ENCODE measurements around the gene MRGPRG.
"Not testable (repeated sequence)": the region's sequence is repeated elsewhere in the genome, so short reads cannot be mapped to it uniquely, and the experiment has no call there.

MRGPRG gene

GRCh38 chr11:3218483-3219280 is at the start of gene MRGPRG:
MRGPRG (minus strand) TSS chr11:3218813; CDS start chr11:3218813, 0 bp downstream.
- no peak for TF ChIP-seq EZH2 (IDR thresholded peaks at IDR 0.05)
- TF ChIP-seq POLR2AphosphoS5 (IDR thresholded peaks at IDR 0.05; ENCODE audit: borderline replicate concordance, low read depth, low read length), result no peak
- no peak for TF ChIP-seq FOXP2 (optimal IDR thresholded peaks at IDR 0.05; ENCODE audit: control extremely low read depth, extremely low read length, insufficient read depth)
- H3K4me3 ChIP-seq, result no peak within 1 kb of the TSS
- DNase-seq (ENCODE audit: low read depth, low spot score), result no peak

GRCh38 chr11:3262548-3262947 is 43.9 kb upstream of the MRGPRG start:
- not testable (repeated sequence) for H3K4me3 ChIP-seq; H3K9ac ChIP-seq (ENCODE audit: insufficient read length); H3K27ac ChIP-seq; H3K9me3 ChIP-seq (ENCODE audit: low read depth, low read length); DNase-seq (ENCODE audit: low read depth, low spot score); H3K36me3 ChIP-seq (ENCODE audit: insufficient read depth, low read length)

More at GRCh38 chr11:3218483-3219280, at the start of gene MRGPRG:
- H3K27ac ChIP-seq, result no peak within 1 kb of the TSS
- H3K9me3 ChIP-seq (ENCODE audit: low read depth, low read length), result no peaks in the 10 kb centered on the region
- no peaks in the 10 kb centered on the region for H3K36me3 ChIP-seq (ENCODE audit: insufficient read depth, low read length)
- no peak within 1 kb of the TSS for H3K9ac ChIP-seq (ENCODE audit: insufficient read length)

- not testable (repeated sequence) for H3K27ac ChIP-seq; H3K9ac ChIP-seq (ENCODE audit: insufficient read length); H3K9me3 ChIP-seq (ENCODE audit: low read depth, low read length)
Measured at GRCh38 chr11:3261831-3262230, 43.2 kb upstream of the MRGPRG start.

GRCh38 chr11:3257509-3257908 is 38.9 kb upstream of the MRGPRG start:
- not testable (repeated sequence) for H3K4me3 ChIP-seq; H3K9ac ChIP-seq (ENCODE audit: insufficient read length); H3K27ac ChIP-seq; DNase-seq (ENCODE audit: low read depth, low spot score); H3K36me3 ChIP-seq (ENCODE audit: insufficient read depth, low read length); H3K9me3 ChIP-seq (ENCODE audit: low read depth, low read length)

More at GRCh38 chr11:3261831-3262230, 43.2 kb upstream of the MRGPRG start:
- not testable (repeated sequence) for H3K36me3 ChIP-seq (ENCODE audit: insufficient read depth, low read length); DNase-seq (ENCODE audit: low read depth, low spot score); H3K4me3 ChIP-seq

- not testable (repeated sequence) for H3K36me3 ChIP-seq (ENCODE audit: insufficient read depth, low read length); H3K27ac ChIP-seq; H3K4me3 ChIP-seq; DNase-seq (ENCODE audit: low read depth, low spot score); H3K9me3 ChIP-seq (ENCODE audit: low read depth, low read length); H3K9ac ChIP-seq (ENCODE audit: insufficient read length)
Measured at GRCh38 chr11:3255241-3255640, 36.6 kb upstream of the MRGPRG start.

- not testable (repeated sequence) for H3K9ac ChIP-seq (ENCODE audit: insufficient read length); H3K27ac ChIP-seq; H3K36me3 ChIP-seq (ENCODE audit: insufficient read depth, low read length); H3K4me3 ChIP-seq; H3K9me3 ChIP-seq (ENCODE audit: low read depth, low read length); DNase-seq (ENCODE audit: low read depth, low spot score)
Measured at GRCh38 chr11:3254773-3255172, 36.2 kb upstream of the MRGPRG start.

- H3K9me3 ChIP-seq (ENCODE audit: low read depth, low read length), result no peaks in the 10 kb centered on the region
- TF ChIP-seq FOXP2 (optimal IDR thresholded peaks at IDR 0.05; ENCODE audit: control extremely low read depth, extremely low read length, insufficient read depth) (no peak), EZH2 (IDR thresholded peaks at IDR 0.05) (no peak), POLR2AphosphoS5 (IDR thresholded peaks at IDR 0.05; ENCODE audit: borderline replicate concordance, low read depth, low read length) (no peak)
Measured at GRCh38 chr11:3245071-3245470, 26.5 kb upstream of the MRGPRG start.

GRCh38 chr11:3243880-3244279 is 25.3 kb upstream of the MRGPRG start:
- H3K4me3 ChIP-seq, result no peak overlapping the region
- H3K9ac ChIP-seq (ENCODE audit: insufficient read length), result no peak overlapping the region
- H3K27ac ChIP-seq, result no peak overlapping the region
- DNase-seq (ENCODE audit: low read depth, low spot score), result no peak
- H3K9me3 ChIP-seq (ENCODE audit: low read depth, low read length), result no peaks in the 10 kb centered on the region
- TF ChIP-seq FOXP2 (optimal IDR thresholded peaks at IDR 0.05; ENCODE audit: control extremely low read depth, extremely low read length, insufficient read depth), result no peak
- H3K36me3 ChIP-seq (ENCODE audit: insufficient read depth, low read length), result no peaks in the 10 kb centered on the region

More at GRCh38 chr11:3245071-3245470, 26.5 kb upstream of the MRGPRG start:
- Histone ChIP-seq H3K36me3 (ENCODE audit: insufficient read depth, low read length) (no peaks in the 10 kb centered on the region), H3K27ac (no peak overlapping the region), H3K4me3 (no peak overlapping the region), H3K9ac (ENCODE audit: insufficient read length) (no peak overlapping the region)
- no peak for DNase-seq (ENCODE audit: low read depth, low spot score)

GRCh38 chr11:3237119-3237518 is 18.5 kb upstream of the MRGPRG start:
- Histone ChIP-seq H3K4me3 (no peak overlapping the region), H3K9me3 (ENCODE audit: low read depth, low read length) (no peaks in the 10 kb centered on the region), H3K9ac (ENCODE audit: insufficient read length) (no peak overlapping the region), H3K36me3 (ENCODE audit: insufficient read depth, low read length) (no peaks in the 10 kb centered on the region), H3K27ac (no peak overlapping the region)
- no peak for DNase-seq (ENCODE audit: low read depth, low spot score)
- TF ChIP-seq EZH2 (IDR thresholded peaks at IDR 0.05) (no peak), FOXP2 (optimal IDR thresholded peaks at IDR 0.05; ENCODE audit: control extremely low read depth, extremely low read length, insufficient read depth) (no peak), POLR2AphosphoS5 (IDR thresholded peaks at IDR 0.05; ENCODE audit: borderline replicate concordance, low read depth, low read length) (no peak)

- Histone ChIP-seq H3K36me3 (ENCODE audit: insufficient read depth, low read length) (no peaks in the 10 kb centered on the region), H3K9me3 (ENCODE audit: low read depth, low read length) (no peaks in the 10 kb centered on the region), H3K4me3 (no peak overlapping the region), H3K27ac (no peak overlapping the region), H3K9ac (ENCODE audit: insufficient read length) (no peak overlapping the region)
- DNase-seq (ENCODE audit: low read depth, low spot score), result no peak
- TF ChIP-seq EZH2 (IDR thresholded peaks at IDR 0.05), result no peak
- no peak for TF ChIP-seq FOXP2 (optimal IDR thresholded peaks at IDR 0.05; ENCODE audit: control extremely low read depth, extremely low read length, insufficient read depth)
Measured at GRCh38 chr11:3234846-3235245, 16.2 kb upstream of the MRGPRG start.

Data from SK-N-MC (cell line).